Left ventricle myocardium inferior (tissue), 1 donor: ENCODE measurements around the gene PRKAB1. TPM values are rescaled to one million over a fixed set of nuclear protein-coding genes. Genes with fewer than 3 reads are reported as not detected.

ENCODE experiments used
- DNase-seq: peaks from one replicate; pipeline ENCODE4 v3.0.0-alpha.2; 2020
- H3K27ac ChIP-seq: fragments of 200-600 bp; replicated peaks from 2 replicates; pipeline ENCODE4 v1.8.0; 2021
- H3K27me3 ChIP-seq: fragments of 200-600 bp; 2 replicates; pipeline ENCODE4 v1.8.0; 2021; ENCODE audit warnings: low read depth
- H3K36me3 ChIP-seq: fragments of 200-600 bp; 2 replicates; pipeline ENCODE4 v1.8.0; 2021
- H3K4me1 ChIP-seq: fragments of 200-600 bp; 2 replicates; pipeline ENCODE4 v1.8.0; 2021
- H3K4me3 ChIP-seq: fragments of 200-600 bp; 2 replicates; pipeline ENCODE4 v1.8.0; 2021; ENCODE audit warnings: mild to moderate bottlenecking, moderate library complexity
- H3K9me3 ChIP-seq: fragments of 200-600 bp; replicated peaks from 2 replicates; pipeline ENCODE4 v1.8.0; 2021
- CTCF ChIP-seq: fragments of 200-600 bp; IDR thresholded peaks from 2 replicates; pipeline ENCODE4 v1.8.0; 2021; ENCODE audit warnings: antibody characterized with exemption, mild to moderate bottlenecking, borderline replicate concordance
- intact Hi-C: fragments of 100-400 bp; cut with micrococcal nuclease; formaldehyde crosslinking; loops from one replicate; pipeline ENCODE4 v1.11.0; 2022
- total RNA-seq: library from RNA; stranded (reverse); fragmentation: NEBNext Ultra II Directional; extraction: Animal tissue kit (Norgen Biotek cat#: 25700); gene quantifications from one replicate; pipeline ENCODE4 v1.2.1, GENCODE V29; 2021
- donor health status: DM: no; HTN: yes; CAD: no; lungs with severe emphysema.

PRKAB1 gene
- total RNA-seq, 1 donor from 2014 or later = 9.2 TPM

- Histone ChIP-seq H3K4me1 (peaks cover 36% of the 10 kb centered on the region), H3K27ac (peak overlapping the region; percentile 0), H3K4me3 (no peak overlapping the region), H3K27me3 (no peaks in the 10 kb centered on the region), H3K9me3 (no peaks in the 10 kb centered on the region), H3K36me3 (peaks cover 24% of the 10 kb centered on the region)
- TF ChIP-seq CTCF = no peak
- intact Hi-C loops = no loop called here
- DNase-seq = no peak
Measured at GRCh38 chr12:119684711-119685369, 16.9 kb downstream of the PRKAB1 start.

GRCh38 chr12:119685375-119685774 is 17.4 kb downstream of the PRKAB1 start:
- intact Hi-C loops = no loop called here
- Histone ChIP-seq H3K36me3 (peaks cover 19% of the 10 kb centered on the region), H3K4me3 (no peak overlapping the region), H3K27ac (peak overlapping the region; percentile 0), H3K4me1 (peaks cover 35% of the 10 kb centered on the region), H3K27me3 (no peaks in the 10 kb centered on the region), H3K9me3 (no peaks in the 10 kb centered on the region)
- no peak for TF ChIP-seq CTCF
- DNase-seq = no peak

- intact Hi-C loops = no loop called here
- H3K27me3 ChIP-seq = no peaks in the 10 kb centered on the region
- DNase-seq = no peak
- TF ChIP-seq CTCF = no peak
- no peaks in the 10 kb centered on the region for H3K9me3 ChIP-seq
- H3K36me3 ChIP-seq = peaks cover 9% of the 10 kb centered on the region
- no peak overlapping the region for H3K4me3 ChIP-seq
- no peak overlapping the region for H3K27ac ChIP-seq
- H3K4me1 ChIP-seq = peaks cover 35% of the 10 kb centered on the region
Measured at GRCh38 chr12:119686355-119686754, 18.4 kb downstream of the PRKAB1 start.

GRCh38 chr12:119686776-119687175 is 18.8 kb downstream of the PRKAB1 start:
- no peak overlapping the region for H3K27ac ChIP-seq
- H3K36me3 ChIP-seq = peaks cover 5% of the 10 kb centered on the region
- H3K4me1 ChIP-seq = peaks cover 38% of the 10 kb centered on the region
- no peaks in the 10 kb centered on the region for H3K27me3 ChIP-seq
- no peak for DNase-seq
- no peak for TF ChIP-seq CTCF
- H3K4me3 ChIP-seq = no peak overlapping the region
- intact Hi-C loops = no loop called here
- no peaks in the 10 kb centered on the region for H3K9me3 ChIP-seq

GRCh38 chr12:119687406-119687805 is 19.5 kb downstream of the PRKAB1 start:
- intact Hi-C loops = no loop called here
- Histone ChIP-seq H3K27me3 (no peaks in the 10 kb centered on the region), H3K27ac (no peak overlapping the region), H3K4me1 (peaks cover 39% of the 10 kb centered on the region), H3K4me3 (no peak overlapping the region), H3K36me3 (no peaks in the 10 kb centered on the region), H3K9me3 (no peaks in the 10 kb centered on the region)
- TF ChIP-seq CTCF = no peak
- DNase-seq = no peak
